Tibial nerve (tissue), 4 donors: ENCODE measurements around the gene TRIM9.

ENCODE experiments used
- EP300 ChIP-seq, 2 donors: sonication (generic); formaldehyde crosslinking; IDR thresholded peaks; one replicate each; pipeline ENCODE4 v1.6.1; 2017; ENCODE audit warnings: antibody characterized with exemption in 2 of 2, mild to moderate bottlenecking in 1 of 2
- POLR2A ChIP-seq, 2 donors: fragments of 450-650 bp; IDR thresholded peaks; one replicate each; pipeline ENCODE4 v1.6.1; 2017; ENCODE audit warnings: antibody characterized with exemption in 2 of 2, mild to moderate bottlenecking in 2 of 2, moderate library complexity in 2 of 2
- TF ChIP-seq, protein P1 (sequence below), 5 experiments: fragments of 200-600 bp in 3 of 5; fragments of 450-650 bp in 2 of 5; sonication (generic) in 3 of 5; IDR thresholded peaks; one replicate each; pipeline ENCODE4 v1.5.1; 2016 to 2019; ENCODE audit warnings: antibody characterized with exemption in 5 of 5, mild to moderate bottlenecking in 3 of 5, moderate library complexity in 2 of 5

DNA sequence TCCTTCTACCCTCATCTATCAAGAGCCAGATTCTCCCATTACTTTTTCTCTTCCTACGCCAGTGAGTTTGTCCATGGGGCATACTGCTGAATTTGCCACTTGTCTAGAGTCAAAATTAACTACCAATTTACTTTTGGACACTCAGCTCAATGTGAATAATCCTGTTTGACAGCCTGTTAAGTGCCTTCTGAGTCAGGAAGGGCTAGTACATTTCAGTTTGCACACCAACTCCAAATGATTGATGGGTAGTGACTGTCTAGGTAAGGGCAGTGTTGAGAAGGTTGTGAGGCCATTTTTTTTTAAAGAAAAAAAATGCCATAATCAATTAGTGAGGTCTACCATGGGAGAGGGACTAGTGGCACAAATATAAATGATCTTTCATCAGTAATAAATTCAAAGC, 21.8 kb upstream of the TRIM9 start:
- TF ChIP-seq, protein P1, sequence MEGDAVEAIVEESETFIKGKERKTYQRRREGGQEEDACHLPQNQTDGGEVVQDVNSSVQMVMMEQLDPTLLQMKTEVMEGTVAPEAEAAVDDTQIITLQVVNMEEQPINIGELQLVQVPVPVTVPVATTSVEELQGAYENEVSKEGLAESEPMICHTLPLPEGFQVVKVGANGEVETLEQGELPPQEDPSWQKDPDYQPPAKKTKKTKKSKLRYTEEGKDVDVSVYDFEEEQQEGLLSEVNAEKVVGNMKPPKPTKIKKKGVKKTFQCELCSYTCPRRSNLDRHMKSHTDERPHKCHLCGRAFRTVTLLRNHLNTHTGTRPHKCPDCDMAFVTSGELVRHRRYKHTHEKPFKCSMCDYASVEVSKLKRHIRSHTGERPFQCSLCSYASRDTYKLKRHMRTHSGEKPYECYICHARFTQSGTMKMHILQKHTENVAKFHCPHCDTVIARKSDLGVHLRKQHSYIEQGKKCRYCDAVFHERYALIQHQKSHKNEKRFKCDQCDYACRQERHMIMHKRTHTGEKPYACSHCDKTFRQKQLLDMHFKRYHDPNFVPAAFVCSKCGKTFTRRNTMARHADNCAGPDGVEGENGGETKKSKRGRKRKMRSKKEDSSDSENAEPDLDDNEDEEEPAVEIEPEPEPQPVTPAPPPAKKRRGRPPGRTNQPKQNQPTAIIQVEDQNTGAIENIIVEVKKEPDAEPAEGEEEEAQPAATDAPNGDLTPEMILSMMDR (IDR thresholded peaks at IDR 0.05): no peak
- TF ChIP-seq POLR2A (IDR thresholded peaks at IDR 0.05) (no peak), EP300 (IDR thresholded peaks at IDR 0.05) (no peak)
